ENCODE data around the gene SEZ6.
A peak's percentile ranks its signal among the peaks of the same experiment; 100 is the strongest.

The SEZ6 gene

GRCh38 chr17:28925912-28926365 lies 79.9 kb downstream of the SEZ6 start:
- DNase-seq (ENCODE audit: insufficient read length, low spot score) (no peak), FAIRE-seq (no peak)
- TF ChIP-seq, protein P1, sequence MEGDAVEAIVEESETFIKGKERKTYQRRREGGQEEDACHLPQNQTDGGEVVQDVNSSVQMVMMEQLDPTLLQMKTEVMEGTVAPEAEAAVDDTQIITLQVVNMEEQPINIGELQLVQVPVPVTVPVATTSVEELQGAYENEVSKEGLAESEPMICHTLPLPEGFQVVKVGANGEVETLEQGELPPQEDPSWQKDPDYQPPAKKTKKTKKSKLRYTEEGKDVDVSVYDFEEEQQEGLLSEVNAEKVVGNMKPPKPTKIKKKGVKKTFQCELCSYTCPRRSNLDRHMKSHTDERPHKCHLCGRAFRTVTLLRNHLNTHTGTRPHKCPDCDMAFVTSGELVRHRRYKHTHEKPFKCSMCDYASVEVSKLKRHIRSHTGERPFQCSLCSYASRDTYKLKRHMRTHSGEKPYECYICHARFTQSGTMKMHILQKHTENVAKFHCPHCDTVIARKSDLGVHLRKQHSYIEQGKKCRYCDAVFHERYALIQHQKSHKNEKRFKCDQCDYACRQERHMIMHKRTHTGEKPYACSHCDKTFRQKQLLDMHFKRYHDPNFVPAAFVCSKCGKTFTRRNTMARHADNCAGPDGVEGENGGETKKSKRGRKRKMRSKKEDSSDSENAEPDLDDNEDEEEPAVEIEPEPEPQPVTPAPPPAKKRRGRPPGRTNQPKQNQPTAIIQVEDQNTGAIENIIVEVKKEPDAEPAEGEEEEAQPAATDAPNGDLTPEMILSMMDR (IDR thresholded peaks at IDR 0.05; ENCODE audit: insufficient read depth, missing control alignments) = no peak

DNA sequence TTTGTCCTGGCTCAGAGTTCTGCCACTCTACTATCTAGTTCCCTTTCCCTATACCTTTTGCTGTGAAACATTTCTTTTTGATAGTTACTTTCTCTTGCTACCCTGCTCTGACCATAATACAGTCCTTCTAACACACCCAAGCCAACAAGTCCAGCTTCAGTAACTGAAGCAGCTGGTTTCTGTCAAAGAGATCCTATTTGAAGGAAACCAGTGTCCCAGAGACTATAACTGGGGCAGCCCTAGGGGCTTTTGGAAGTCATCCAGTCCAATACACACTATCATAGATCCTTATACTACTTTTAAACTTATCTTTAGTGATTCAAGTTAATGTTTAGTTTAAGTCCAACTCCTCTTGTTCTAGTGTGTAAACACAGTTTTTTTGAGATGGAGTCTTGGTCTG lies 85.6 kb downstream of the SEZ6 start:
- no peak for FAIRE-seq
- DNase-seq (ENCODE audit: insufficient read length, low spot score) = no peak
- TF ChIP-seq, protein P1 (IDR thresholded peaks at IDR 0.05; ENCODE audit: insufficient read depth, missing control alignments) = no peak

- TF ChIP-seq, protein P1 (IDR thresholded peaks at IDR 0.05; ENCODE audit: insufficient read depth, missing control alignments) = no peak
- FAIRE-seq (no peak), DNase-seq (ENCODE audit: insufficient read length, low spot score) (no peak)
Observed at GRCh38 chr17:28918295-28918694, 87.5 kb downstream of the SEZ6 start.

- no peak for DNase-seq (ENCODE audit: insufficient read length, low spot score)
- FAIRE-seq = no peak
- TF ChIP-seq, protein P1 (IDR thresholded peaks at IDR 0.05; ENCODE audit: insufficient read depth, missing control alignments) = no peak
Observed at GRCh38 chr17:28917465-28917864, 88.4 kb downstream of the SEZ6 start.

DNA sequence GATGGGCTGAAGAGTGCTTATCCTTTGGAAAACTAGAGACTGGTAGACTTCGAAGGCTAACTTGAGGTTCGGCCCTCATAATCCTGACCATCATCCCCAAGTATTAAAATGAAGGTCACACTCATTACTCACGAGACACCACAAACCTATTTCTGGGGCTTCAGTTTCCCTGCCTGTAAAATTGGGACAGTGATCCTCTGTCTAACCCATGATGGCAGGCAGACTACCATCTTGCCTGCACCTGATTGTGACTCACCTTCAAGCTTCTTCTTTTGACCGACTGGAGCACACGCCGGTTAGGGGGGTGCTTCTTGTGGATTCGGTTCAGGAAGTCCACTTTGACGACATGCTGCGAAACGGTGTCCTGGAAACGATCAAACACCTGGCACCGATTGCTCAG lies 88.8 kb downstream of the SEZ6 start:
- no peak for FAIRE-seq
- TF ChIP-seq, protein P1 (IDR thresholded peaks at IDR 0.05; ENCODE audit: insufficient read depth, missing control alignments) = no peak
- no peak for DNase-seq (ENCODE audit: insufficient read length, low spot score)

- peak; percentile 41 for DNase-seq (ENCODE audit: insufficient read length, low spot score)
- FAIRE-seq = no peak
- TF ChIP-seq, protein P1 (IDR thresholded peaks at IDR 0.05; ENCODE audit: insufficient read depth, missing control alignments) = peak; percentile 82
Observed at GRCh38 chr17:28916302-28916934, 89.4 kb downstream of the SEZ6 start.

DNA sequence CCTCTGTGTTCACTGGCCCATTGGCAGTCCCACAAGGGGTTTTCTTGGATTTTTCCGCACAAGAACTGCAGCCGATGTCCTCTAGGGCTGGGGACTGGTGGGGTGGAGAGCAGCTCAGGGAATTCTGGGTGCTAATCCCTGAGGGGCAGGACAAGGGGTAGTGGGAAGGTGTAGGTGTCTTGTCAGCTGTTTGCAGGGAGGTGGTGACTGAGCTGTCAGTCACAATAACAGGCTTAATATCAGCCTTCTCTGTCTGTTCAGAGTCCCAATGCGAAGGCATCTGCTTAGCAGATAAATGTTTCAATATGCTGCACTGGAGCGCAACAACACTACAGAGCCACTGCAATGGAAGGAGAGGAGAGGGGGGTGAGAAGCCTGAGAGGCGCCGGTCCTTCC lies 92.9 kb downstream of the SEZ6 start:
- no peak for FAIRE-seq
- no peak for DNase-seq (ENCODE audit: insufficient read length, low spot score)
- TF ChIP-seq, protein P1 (IDR thresholded peaks at IDR 0.05; ENCODE audit: insufficient read depth, missing control alignments) = no peak

All from D721Med (cell line).